ENCODE data around the gene STOX1.
A peak's percentile ranks its signal among the peaks of the same experiment; 100 is the strongest.

Gene STOX1, protein sequence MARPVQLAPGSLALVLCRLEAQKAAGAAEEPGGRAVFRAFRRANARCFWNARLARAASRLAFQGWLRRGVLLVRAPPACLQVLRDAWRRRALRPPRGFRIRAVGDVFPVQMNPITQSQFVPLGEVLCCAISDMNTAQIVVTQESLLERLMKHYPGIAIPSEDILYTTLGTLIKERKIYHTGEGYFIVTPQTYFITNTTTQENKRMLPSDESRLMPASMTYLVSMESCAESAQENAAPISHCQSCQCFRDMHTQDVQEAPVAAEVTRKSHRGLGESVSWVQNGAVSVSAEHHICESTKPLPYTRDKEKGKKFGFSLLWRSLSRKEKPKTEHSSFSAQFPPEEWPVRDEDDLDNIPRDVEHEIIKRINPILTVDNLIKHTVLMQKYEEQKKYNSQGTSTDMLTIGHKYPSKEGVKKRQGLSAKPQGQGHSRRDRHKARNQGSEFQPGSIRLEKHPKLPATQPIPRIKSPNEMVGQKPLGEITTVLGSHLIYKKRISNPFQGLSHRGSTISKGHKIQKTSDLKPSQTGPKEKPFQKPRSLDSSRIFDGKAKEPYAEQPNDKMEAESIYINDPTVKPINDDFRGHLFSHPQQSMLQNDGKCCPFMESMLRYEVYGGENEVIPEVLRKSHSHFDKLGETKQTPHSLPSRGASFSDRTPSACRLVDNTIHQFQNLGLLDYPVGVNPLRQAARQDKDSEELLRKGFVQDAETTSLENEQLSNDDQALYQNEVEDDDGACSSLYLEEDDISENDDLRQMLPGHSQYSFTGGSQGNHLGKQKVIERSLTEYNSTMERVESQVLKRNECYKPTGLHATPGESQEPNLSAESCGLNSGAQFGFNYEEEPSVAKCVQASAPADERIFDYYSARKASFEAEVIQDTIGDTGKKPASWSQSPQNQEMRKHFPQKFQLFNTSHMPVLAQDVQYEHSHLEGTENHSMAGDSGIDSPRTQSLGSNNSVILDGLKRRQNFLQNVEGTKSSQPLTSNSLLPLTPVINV

GRCh38 chr10:68826764-68827591, at the start of gene STOX1:
Gene STOX1 (plus strand): TSS chr10:68827531. CDS start chr10:68827624, 93 bp downstream.
- DNase-seq (ENCODE audit: low read depth, low spot score), result no peak
- H3K9ac ChIP-seq (ENCODE audit: insufficient read length), result peak within 1 kb of the TSS; percentile 32
- no peaks in the 10 kb centered on the region for H3K36me3 ChIP-seq (ENCODE audit: insufficient read depth, low read length)
- no peak; the same call in 1 of the 2 replicates for TF ChIP-seq POLR2AphosphoS5 (IDR thresholded peaks at IDR 0.05; ENCODE audit: borderline replicate concordance, low read depth, low read length)
- TF ChIP-seq FOXP2 (optimal IDR thresholded peaks at IDR 0.05; ENCODE audit: control extremely low read depth, extremely low read length, insufficient read depth), result no peak
- TF ChIP-seq EZH2 (IDR thresholded peaks at IDR 0.05), result no peak
- H3K27ac ChIP-seq, result no peak within 1 kb of the TSS
- peak within 1 kb of the TSS; percentile 81 for H3K4me3 ChIP-seq
- no peaks in the 10 kb centered on the region for H3K9me3 ChIP-seq (ENCODE audit: low read depth, low read length)

GRCh38 chr10:68781613-68782574, 45.4 kb upstream of the STOX1 start:
- DNase-seq (ENCODE audit: low read depth, low spot score), result no peak
- Histone ChIP-seq H3K27ac (no peak overlapping the region), H3K36me3 (ENCODE audit: insufficient read depth, low read length) (peaks cover 42% of the 10 kb centered on the region), H3K4me3 (no peak overlapping the region), H3K9me3 (ENCODE audit: low read depth, low read length) (no peaks in the 10 kb centered on the region), H3K9ac (ENCODE audit: insufficient read length) (no peak overlapping the region)
- TF ChIP-seq POLR2AphosphoS5 (IDR thresholded peaks at IDR 0.05; ENCODE audit: borderline replicate concordance, low read depth, low read length), result no peak
- no peak for TF ChIP-seq FOXP2 (optimal IDR thresholded peaks at IDR 0.05; ENCODE audit: control extremely low read depth, extremely low read length, insufficient read depth)

DNA sequence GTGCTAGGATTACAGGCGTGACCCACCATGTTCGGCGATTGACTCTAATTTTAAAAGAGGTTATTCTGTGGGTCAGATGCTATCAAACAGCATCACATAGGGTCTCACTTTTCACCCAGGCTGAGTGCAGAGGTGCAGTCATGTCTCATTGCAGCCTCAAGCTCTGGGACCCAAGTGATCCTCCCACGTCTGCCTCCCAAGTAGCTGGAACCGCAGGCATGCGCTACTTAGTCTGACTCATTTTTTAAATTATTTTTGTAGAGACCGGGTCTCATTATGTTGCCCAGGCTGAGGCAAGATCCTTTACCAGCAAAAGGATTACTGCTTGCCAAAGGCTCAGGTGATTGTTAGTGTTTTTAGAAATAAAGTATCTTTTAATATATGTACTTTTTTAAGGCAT, 42.9 kb upstream of the STOX1 start:
- TF ChIP-seq POLR2AphosphoS5 (IDR thresholded peaks at IDR 0.05; ENCODE audit: borderline replicate concordance, low read depth, low read length) (no peak), FOXP2 (optimal IDR thresholded peaks at IDR 0.05; ENCODE audit: control extremely low read depth, extremely low read length, insufficient read depth) (no peak), EZH2 (IDR thresholded peaks at IDR 0.05) (no peak)
- Histone ChIP-seq H3K36me3 (ENCODE audit: insufficient read depth, low read length) (peaks cover 50% of the 10 kb centered on the region), H3K9me3 (ENCODE audit: low read depth, low read length) (no peaks in the 10 kb centered on the region), H3K27ac (no peak overlapping the region), H3K9ac (ENCODE audit: insufficient read length) (no peak overlapping the region), H3K4me3 (no peak overlapping the region)
- DNase-seq (ENCODE audit: low read depth, low spot score), result no peak

- no peak for TF ChIP-seq POLR2AphosphoS5 (IDR thresholded peaks at IDR 0.05; ENCODE audit: borderline replicate concordance, low read depth, low read length)
- no peak for TF ChIP-seq FOXP2 (optimal IDR thresholded peaks at IDR 0.05; ENCODE audit: control extremely low read depth, extremely low read length, insufficient read depth)
- TF ChIP-seq EZH2 (IDR thresholded peaks at IDR 0.05), result no peak
- Histone ChIP-seq H3K9ac (ENCODE audit: insufficient read length) (no peak overlapping the region), H3K27ac (no peak overlapping the region), H3K9me3 (ENCODE audit: low read depth, low read length) (no peaks in the 10 kb centered on the region), H3K4me3 (no peak overlapping the region), H3K36me3 (ENCODE audit: insufficient read depth, low read length) (peaks cover 42% of the 10 kb centered on the region)
- DNase-seq (ENCODE audit: low read depth, low spot score), result no peak
Observed at GRCh38 chr10:68787813-68788212, 39.5 kb upstream of the STOX1 start.

DNA sequence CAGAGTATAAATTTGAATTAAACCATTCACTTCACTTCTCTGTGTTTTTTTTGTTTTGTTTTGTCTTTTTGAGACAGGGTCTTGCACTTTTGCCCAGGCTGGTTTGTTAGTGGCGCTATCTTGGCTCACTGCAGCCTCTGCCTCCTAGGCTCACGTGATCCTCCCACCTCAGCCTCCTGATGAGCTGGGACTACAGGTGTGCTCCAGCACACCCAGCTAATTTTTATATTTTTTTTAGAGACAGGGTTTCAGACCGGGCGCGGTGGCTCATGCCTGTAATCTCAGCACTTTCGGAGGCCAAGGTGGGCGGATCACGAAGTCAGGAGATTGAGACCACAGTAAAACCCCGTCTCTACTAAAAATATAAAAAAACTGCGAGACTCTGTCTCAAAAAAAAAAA, 36.9 kb upstream of the STOX1 start:
- Histone ChIP-seq H3K9ac (ENCODE audit: insufficient read length) (no peak overlapping the region), H3K9me3 (ENCODE audit: low read depth, low read length) (no peaks in the 10 kb centered on the region), H3K4me3 (no peak overlapping the region), H3K27ac (no peak overlapping the region), H3K36me3 (ENCODE audit: insufficient read depth, low read length) (peaks cover 41% of the 10 kb centered on the region)
- DNase-seq (ENCODE audit: low read depth, low spot score), result no peak
- TF ChIP-seq POLR2AphosphoS5 (IDR thresholded peaks at IDR 0.05; ENCODE audit: borderline replicate concordance, low read depth, low read length), result no peak
- TF ChIP-seq EZH2 (IDR thresholded peaks at IDR 0.05), result no peak
- TF ChIP-seq FOXP2 (optimal IDR thresholded peaks at IDR 0.05; ENCODE audit: control extremely low read depth, extremely low read length, insufficient read depth), result no peak

DNA sequence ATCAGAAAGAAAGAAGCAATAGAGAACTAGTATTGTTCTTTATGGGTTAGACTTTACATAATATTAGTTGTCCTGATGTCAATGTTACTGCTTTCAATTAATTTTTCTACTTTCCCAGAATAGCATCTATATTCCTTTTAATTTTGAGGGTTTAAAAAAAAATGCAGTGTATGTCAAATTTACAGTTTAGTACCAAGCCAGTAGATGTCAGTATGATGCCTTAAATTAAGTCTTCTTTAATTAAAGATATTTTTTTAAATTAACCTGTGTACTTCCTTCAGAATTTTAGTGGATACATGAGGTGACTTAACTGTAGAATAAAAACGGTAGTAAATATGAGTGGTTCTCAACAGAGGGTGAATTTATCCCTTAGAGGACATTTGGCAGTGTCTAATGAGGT, 35.2 kb upstream of the STOX1 start:
- no peak for DNase-seq (ENCODE audit: low read depth, low spot score)
- no peak for TF ChIP-seq EZH2 (IDR thresholded peaks at IDR 0.05)
- no peak for TF ChIP-seq FOXP2 (optimal IDR thresholded peaks at IDR 0.05; ENCODE audit: control extremely low read depth, extremely low read length, insufficient read depth)
- no peak for TF ChIP-seq POLR2AphosphoS5 (IDR thresholded peaks at IDR 0.05; ENCODE audit: borderline replicate concordance, low read depth, low read length)
- Histone ChIP-seq H3K9me3 (ENCODE audit: low read depth, low read length) (no peaks in the 10 kb centered on the region), H3K36me3 (ENCODE audit: insufficient read depth, low read length) (peaks cover 32% of the 10 kb centered on the region), H3K4me3 (no peak overlapping the region), H3K9ac (ENCODE audit: insufficient read length) (no peak overlapping the region), H3K27ac (no peak overlapping the region)

Data from SK-N-MC (cell line).